ENCODE data around the gene SULT1A1. TPM values are rescaled to one million over a fixed set of nuclear protein-coding genes. Genes with fewer than 3 reads are reported as not detected.
"Not testable (repeated sequence)": the region's sequence is repeated elsewhere in the genome, so short reads cannot be mapped to it uniquely, and the experiment has no call there.

SULT1A1 gene
- polyA plus RNA-seq, 3 donors, result 96.3 to 362 (median 320) TPM

GRCh38 chr16:28613912-28614311 is 4.1 kb upstream of the SULT1A1 start:
- H3K4me1 ChIP-seq (ENCODE audit: control insufficient read depth in 1 of 2, insufficient read depth in 2 of 2, low read length in 2 of 2), result peaks cover 52 to 56% of the 10 kb centered on the region in 2 donors
- intact Hi-C loops (cut with micrococcal nuclease); H3K36me3 Mint-ChIP-seq: not testable (repeated sequence)

GRCh38 chr16:28612359-28613280 is 2.8 kb upstream of the SULT1A1 start:
- H3K27me3 Mint-ChIP-seq (ENCODE audit: low read depth in 3 of 3); H3K4me2 ChIP-seq (replicated peaks; ENCODE audit: extremely low read depth, low read length, poor library complexity, severe bottlenecking); H3K9ac ChIP-seq (ENCODE audit: insufficient read depth, low read length, poor library complexity, severe bottlenecking); H3K27ac ChIP-seq (ENCODE audit: low read depth in 1 of 2, low read length in 2 of 2); H3K27me3 ChIP-seq (ENCODE audit: control insufficient read depth in 2 of 2, insufficient read depth in 2 of 2, low read length in 2 of 2); H3K36me3 ChIP-seq (replicated peaks in 1 of 2; ENCODE audit: control insufficient read depth in 1 of 2, insufficient read depth in 2 of 2, low read length in 2 of 2); H4K20me1 ChIP-seq (ENCODE audit: insufficient read depth, low read length); H3K9me3 ChIP-seq (replicated peaks in 1 of 2; ENCODE audit: control insufficient read depth in 1 of 2, insufficient read depth in 1 of 2, low read length in 2 of 2); H3K9me3 Mint-ChIP-seq; H2AFZ ChIP-seq (ENCODE audit: insufficient read depth, low read depth, low read length, poor library complexity, severe bottlenecking); DNase-seq; intact Hi-C loops (cut with micrococcal nuclease); H3K4me3 ChIP-seq (replicated peaks in 1 of 3; ENCODE audit: low read depth in 2 of 3, low read length in 3 of 3); H3K27ac Mint-ChIP-seq; H3K4me3 Mint-ChIP-seq: not testable (repeated sequence)
- Mint-ChIP-seq H3K4me1 (peaks cover 56% of the 10 kb centered on the region), H3K36me3 (peaks cover 9 to 17% of the 10 kb centered on the region in 2 donors)
- no CpG with 5 or more reads among the region's 17 CpGs for WGBS (ENCODE audit: insufficient coverage)
- H3K79me2 ChIP-seq (ENCODE audit: insufficient read depth, low read length), result peaks cover 31% of the 10 kb centered on the region
- H3K4me1 ChIP-seq (ENCODE audit: control insufficient read depth in 1 of 2, insufficient read depth in 2 of 2, low read length in 2 of 2), result peaks cover 50 to 52% of the 10 kb centered on the region in 2 donors

More at GRCh38 chr16:28613912-28614311, 4.1 kb upstream of the SULT1A1 start:
- H3K4me3 Mint-ChIP-seq; DNase-seq; H3K27me3 ChIP-seq (ENCODE audit: control insufficient read depth in 2 of 2, insufficient read depth in 2 of 2, low read length in 2 of 2); H3K9me3 ChIP-seq (replicated peaks in 1 of 2; ENCODE audit: control insufficient read depth in 1 of 2, insufficient read depth in 1 of 2, low read length in 2 of 2); H3K4me3 ChIP-seq (replicated peaks in 1 of 3; ENCODE audit: low read depth in 2 of 3, low read length in 3 of 3); H3K27ac ChIP-seq (ENCODE audit: low read depth in 1 of 2, low read length in 2 of 2); H3K27ac Mint-ChIP-seq; H3K36me3 ChIP-seq (replicated peaks in 1 of 2; ENCODE audit: control insufficient read depth in 1 of 2, insufficient read depth in 2 of 2, low read length in 2 of 2); H3K27me3 Mint-ChIP-seq (ENCODE audit: low read depth in 3 of 3); H2AFZ ChIP-seq (ENCODE audit: insufficient read depth, low read depth, low read length, poor library complexity, severe bottlenecking); H3K4me2 ChIP-seq (replicated peaks; ENCODE audit: extremely low read depth, low read length, poor library complexity, severe bottlenecking); H3K9ac ChIP-seq (ENCODE audit: insufficient read depth, low read length, poor library complexity, severe bottlenecking); H4K20me1 ChIP-seq (ENCODE audit: insufficient read depth, low read length); H3K9me3 Mint-ChIP-seq: not testable (repeated sequence)
- peaks cover 22% of the 10 kb centered on the region for H3K79me2 ChIP-seq (ENCODE audit: insufficient read depth, low read length)
- WGBS (ENCODE audit: insufficient coverage), result no CpG with 5 or more reads among the region's 26 CpGs
- peaks cover 56% of the 10 kb centered on the region for H3K4me1 Mint-ChIP-seq

Measured in CD14-positive monocyte (primary cell).